Mesendoderm (in vitro differentiated cells): ENCODE data around the gene GCKR.
A peak's percentile ranks its signal among the peaks of the same experiment; 100 is the strongest.

ENCODE experiments used
- DNase-seq: peaks from one replicate; pipeline ENCODE4 v3.0.0; 2013
- H2AK5ac ChIP-seq: 2 replicates; pipeline ENCODE4 v1.6.1; 2013; ENCODE audit warnings: low read length, inconsistent platforms
- H2BK120ac ChIP-seq: 2 replicates; pipeline ENCODE4 v1.6.1; 2013; ENCODE audit warnings: low read depth, mild to moderate bottlenecking, low read length, moderate library complexity, mixed read lengths
- H2BK15ac ChIP-seq: replicated peaks from 2 replicates; pipeline ENCODE4 v1.6.1; 2013; ENCODE audit warnings: low read depth, mild to moderate bottlenecking, moderate library complexity
- H2BK5ac ChIP-seq: 2 replicates; pipeline ENCODE4 v1.6.1; 2013; ENCODE audit warnings: low read length, inconsistent platforms
- H3K18ac ChIP-seq: 2 replicates; pipeline ENCODE4 v1.6.1; 2013; ENCODE audit warnings: mild to moderate bottlenecking, low read length, mixed read lengths
- H3K23ac ChIP-seq: one replicate; pipeline ENCODE4 v1.6.1; 2013; ENCODE audit warnings: low read length
- H3K27ac ChIP-seq: 2 replicates; pipeline ENCODE4 v1.5.1; 2013; ENCODE audit warnings: low read depth, mild to moderate bottlenecking, inconsistent platforms, low read length, moderate library complexity
- H3K27me3 ChIP-seq: 2 replicates; pipeline ENCODE4 v1.6.1; 2013; ENCODE audit warnings: low read length, control low read depth, mild to moderate bottlenecking, inconsistent platforms; ENCODE audit not compliant: insufficient read depth, poor library complexity
- H3K36me3 ChIP-seq: 2 replicates; pipeline ENCODE4 v1.6.1; 2013; ENCODE audit warnings: low read length, inconsistent platforms; ENCODE audit not compliant: control insufficient read depth, insufficient read depth
- H3K4ac ChIP-seq: one replicate; pipeline ENCODE4 v1.6.1; 2013; ENCODE audit warnings: low read depth, mild to moderate bottlenecking, low read length, moderate library complexity
- H3K4me1 ChIP-seq: 2 replicates; pipeline ENCODE4 v1.6.1; 2013; ENCODE audit warnings: low read depth, low read length, inconsistent platforms; ENCODE audit not compliant: control insufficient read depth
- H3K4me2 ChIP-seq: 2 replicates; pipeline ENCODE4 v1.6.1; 2013; ENCODE audit warnings: low read length
- H3K4me3 ChIP-seq: 2 replicates; pipeline ENCODE4 v1.5.1; 2013; ENCODE audit warnings: mild to moderate bottlenecking, low read length
- H3K56ac ChIP-seq: one replicate; pipeline ENCODE4 v1.6.1; 2013; ENCODE audit warnings: low read length
- H3K79me1 ChIP-seq: 2 replicates; pipeline ENCODE4 v1.6.1; 2013; ENCODE audit warnings: low read length, inconsistent platforms
- H3K79me2 ChIP-seq: 2 replicates; pipeline ENCODE4 v1.6.1; 2013; ENCODE audit warnings: mild to moderate bottlenecking, low read length; ENCODE audit not compliant: control insufficient read depth, insufficient read depth
- H3K9ac ChIP-seq: 2 replicates; pipeline ENCODE4 v1.6.1; 2013; ENCODE audit warnings: low read length, inconsistent platforms
- H4K5ac ChIP-seq: one replicate; pipeline ENCODE4 v1.6.1; 2013; ENCODE audit warnings: low read length
- H4K8ac ChIP-seq: one replicate; pipeline ENCODE4 v1.6.1; 2013; ENCODE audit warnings: low read depth, mild to moderate bottlenecking, control low read depth, low read length, moderate library complexity
- WGBS: extraction: QIAGEN DNeasy Blood & Tissue Kit; methylation state at CpG from one replicate; pipeline ENCODE4 v1.1.7; 2013; ENCODE audit warnings: low lambda C conversion rate, missing lambda C conversion rate; ENCODE audit not compliant: insufficient coverage; ENCODE audit errors: extremely low coverage; 5-methylcytosine and 5-hydroxymethylcytosine counted together

GCKR gene

GRCh38 chr2:27509326-27509725 is 12.7 kb downstream of the GCKR start:
- no peaks in the 10 kb centered on the region for H3K27me3 ChIP-seq
- no peak for DNase-seq
- WGBS = no CpG with 5 or more reads among the region's 6 CpGs

GRCh38 chr2:27518113-27518781 is 21.6 kb downstream of the GCKR start:
- no peaks in the 10 kb centered on the region for H3K36me3 ChIP-seq
- no peak overlapping the region for H2BK15ac ChIP-seq
- no peak overlapping the region for H3K4ac ChIP-seq
- no peak overlapping the region for H3K4me2 ChIP-seq
- no peak overlapping the region for H3K27ac ChIP-seq
- H3K56ac ChIP-seq = no peak overlapping the region
- no peak overlapping the region for H2BK5ac ChIP-seq
- H4K5ac ChIP-seq = no peak overlapping the region
- no peak for DNase-seq
- H3K18ac ChIP-seq = no peak overlapping the region
- no peak overlapping the region for H3K4me3 ChIP-seq
- H3K79me1 ChIP-seq = no peaks in the 10 kb centered on the region
- H3K79me2 ChIP-seq = no peaks in the 10 kb centered on the region
- WGBS = no CpG with 5 or more reads among the region's 5 CpGs
- no peaks in the 10 kb centered on the region for H3K4me1 ChIP-seq
- no peak overlapping the region for H3K23ac ChIP-seq
- no peak overlapping the region for H4K8ac ChIP-seq
- no peak overlapping the region for H2BK120ac ChIP-seq
- no peak overlapping the region for H2AK5ac ChIP-seq
- H3K27me3 ChIP-seq = no peaks in the 10 kb centered on the region
- H3K9ac ChIP-seq = no peak overlapping the region

More at GRCh38 chr2:27509326-27509725, 12.7 kb downstream of the GCKR start:
- Histone ChIP-seq H4K5ac (no peak overlapping the region), H2AK5ac (no peak overlapping the region), H3K4me1 (no peaks in the 10 kb centered on the region), H2BK15ac (no peak overlapping the region), H3K27ac (no peak overlapping the region), H3K4me3 (no peak overlapping the region), H3K18ac (no peak overlapping the region), H3K23ac (no peak overlapping the region), H4K8ac (no peak overlapping the region), H3K9ac (no peak overlapping the region), H3K4ac (no peak overlapping the region), H2BK120ac (no peak overlapping the region), H3K4me2 (no peak overlapping the region), H3K79me2 (no peaks in the 10 kb centered on the region), H3K56ac (no peak overlapping the region), H3K79me1 (no peaks in the 10 kb centered on the region), H2BK5ac (no peak overlapping the region), H3K36me3 (no peaks in the 10 kb centered on the region)

- no peaks in the 10 kb centered on the region for H3K36me3 ChIP-seq
- no peak overlapping the region for H3K27ac ChIP-seq
- no CpG with 5 or more reads among the region's 4 CpGs for WGBS
Observed at GRCh38 chr2:27518782-27519113, 22.1 kb downstream of the GCKR start.

GRCh38 chr2:27520316-27520715 is 23.7 kb downstream of the GCKR start:
- H3K4me2 ChIP-seq = no peak overlapping the region
- H2BK15ac ChIP-seq = no peak overlapping the region
- no peak overlapping the region for H3K56ac ChIP-seq
- H3K4me1 ChIP-seq = no peaks in the 10 kb centered on the region
- H3K27me3 ChIP-seq = no peaks in the 10 kb centered on the region
- H3K27ac ChIP-seq = no peak overlapping the region
- WGBS = no CpG with 5 or more reads among the region's 2 CpGs
- H3K18ac ChIP-seq = no peak overlapping the region
- H3K23ac ChIP-seq = no peak overlapping the region
- no peak overlapping the region for H3K9ac ChIP-seq
- no peaks in the 10 kb centered on the region for H3K36me3 ChIP-seq
- no peak overlapping the region for H2BK120ac ChIP-seq
- no peak overlapping the region for H2AK5ac ChIP-seq
- H3K4me3 ChIP-seq = no peak overlapping the region
- no peak overlapping the region for H4K8ac ChIP-seq
- H3K79me1 ChIP-seq = no peaks in the 10 kb centered on the region
- no peak for DNase-seq
- no peaks in the 10 kb centered on the region for H3K79me2 ChIP-seq
- H2BK5ac ChIP-seq = no peak overlapping the region
- H4K5ac ChIP-seq = no peak overlapping the region
- no peak overlapping the region for H3K4ac ChIP-seq

More at GRCh38 chr2:27518782-27519113, 22.1 kb downstream of the GCKR start:
- no peak overlapping the region for H2BK5ac ChIP-seq
- H3K56ac ChIP-seq = no peak overlapping the region
- no peak overlapping the region for H3K9ac ChIP-seq
- H3K23ac ChIP-seq = no peak overlapping the region
- H3K79me2 ChIP-seq = no peaks in the 10 kb centered on the region
- no peaks in the 10 kb centered on the region for H3K79me1 ChIP-seq
- DNase-seq = no peak
- H3K27me3 ChIP-seq = no peaks in the 10 kb centered on the region
- H2AK5ac ChIP-seq = no peak overlapping the region
- no peak overlapping the region for H3K18ac ChIP-seq
- no peak overlapping the region for H3K4me2 ChIP-seq
- H3K4ac ChIP-seq = no peak overlapping the region
- H2BK120ac ChIP-seq = no peak overlapping the region
- no peak overlapping the region for H4K5ac ChIP-seq
- H3K4me3 ChIP-seq = no peak overlapping the region
- no peak overlapping the region for H4K8ac ChIP-seq
- H2BK15ac ChIP-seq = no peak overlapping the region
- no peaks in the 10 kb centered on the region for H3K4me1 ChIP-seq

GRCh38 chr2:27522400-27522945 is 25.8 kb downstream of the GCKR start:
- no peak overlapping the region for H4K8ac ChIP-seq
- no peaks in the 10 kb centered on the region for H3K79me2 ChIP-seq
- no peak overlapping the region for H3K23ac ChIP-seq
- no peak overlapping the region for H2BK120ac ChIP-seq
- no peaks in the 10 kb centered on the region for H3K36me3 ChIP-seq
- no peak overlapping the region for H2AK5ac ChIP-seq
- no peak overlapping the region for H3K56ac ChIP-seq
- no peak overlapping the region for H2BK5ac ChIP-seq
- H3K4me2 ChIP-seq = no peak overlapping the region
- DNase-seq = no peak
- H2BK15ac ChIP-seq = no peak overlapping the region
- H3K4me3 ChIP-seq = no peak overlapping the region
- no peaks in the 10 kb centered on the region for H3K79me1 ChIP-seq
- no peaks in the 10 kb centered on the region for H3K4me1 ChIP-seq
- H3K4ac ChIP-seq = no peak overlapping the region
- H3K9ac ChIP-seq = no peak overlapping the region
- H3K27ac ChIP-seq = no peak overlapping the region
- H4K5ac ChIP-seq = no peak overlapping the region
- no peaks in the 10 kb centered on the region for H3K27me3 ChIP-seq
- no peak overlapping the region for H3K18ac ChIP-seq
- WGBS = no CpG with 5 or more reads among the region's 7 CpGs

GRCh38 chr2:27527182-27527581 is 30.5 kb downstream of the GCKR start:
- no peak overlapping the region for H3K4ac ChIP-seq

More at GRCh38 chr2:27527182-27527581, 30.5 kb downstream of the GCKR start:
- Histone ChIP-seq H2BK15ac (no peak overlapping the region), H2BK5ac (no peak overlapping the region), H3K18ac (no peak overlapping the region), H3K4me1 (no peaks in the 10 kb centered on the region), H3K4me3 (no peak overlapping the region), H3K56ac (no peak overlapping the region), H4K5ac (no peak overlapping the region), H3K27ac (no peak overlapping the region), H3K79me2 (no peaks in the 10 kb centered on the region), H3K23ac (no peak overlapping the region), H2AK5ac (no peak overlapping the region), H2BK120ac (no peak overlapping the region), H3K79me1 (no peaks in the 10 kb centered on the region), H3K36me3 (no peaks in the 10 kb centered on the region), H3K4me2 (no peak overlapping the region), H3K9ac (no peak overlapping the region), H4K8ac (no peak overlapping the region), H3K27me3 (no peaks in the 10 kb centered on the region)
- WGBS = no CpG with 5 or more reads among the region's 3 CpGs
- peak; percentile 22 for DNase-seq
